Endodermal cell (in vitro differentiated cells): Measurements from ENCODE around the gene CDRT4. TPM values are rescaled to one million over a fixed set of nuclear protein-coding genes. Genes with fewer than 3 reads are reported as not detected.
A peak's percentile ranks its signal among the peaks of the same experiment; 100 is the strongest.

Source experiments
- DNase-seq: peaks from one replicate; pipeline ENCODE4 v3.0.0-alpha.2; 2017
- H3K27ac ChIP-seq: 2 replicates; pipeline ENCODE4 v1.5.1; 2013; ENCODE audit warnings: mild to moderate bottlenecking, low read depth, low read length, moderate library complexity
- H3K27me3 ChIP-seq: 2 replicates; pipeline ENCODE4 v1.6.1; 2013; ENCODE audit warnings: mild to moderate bottlenecking, low read length, moderate library complexity; ENCODE audit not compliant: insufficient read depth, control insufficient read depth, poor library complexity, severe bottlenecking
- H3K36me3 ChIP-seq: 2 replicates; pipeline ENCODE4 v1.7.0; 2013; ENCODE audit warnings: mild to moderate bottlenecking, low read length, moderate library complexity; ENCODE audit not compliant: control insufficient read depth, insufficient read depth
- H3K4me1 ChIP-seq: one replicate; pipeline ENCODE4 v1.7.0; 2013; ENCODE audit warnings: low read length; ENCODE audit not compliant: control insufficient read depth, insufficient read depth
- H3K4me3 ChIP-seq: 2 replicates; pipeline ENCODE4 v1.5.1; 2013; ENCODE audit warnings: mild to moderate bottlenecking, low read length, moderate library complexity
- H3K9ac ChIP-seq: 2 replicates; pipeline ENCODE4 v1.6.1; 2013; ENCODE audit warnings: mild to moderate bottlenecking, low read length, moderate library complexity; ENCODE audit not compliant: poor library complexity, severe bottlenecking; ENCODE audit errors: extremely low read depth
- H3K9me3 ChIP-seq: 2 replicates; pipeline ENCODE4 v1.6.1; 2013; ENCODE audit warnings: mild to moderate bottlenecking, low read length, moderate library complexity; ENCODE audit not compliant: control insufficient read depth
- H3K27ac Mint-ChIP-seq: 2 replicates; pipeline ENCODE4 v1.8.0; 2020; ENCODE audit warnings: mixed read lengths
- H3K27me3 Mint-ChIP-seq: 2 replicates; pipeline ENCODE4 v1.8.0; 2021; ENCODE audit warnings: mild to moderate bottlenecking, mixed read lengths; ENCODE audit not compliant: insufficient read depth
- H3K36me3 Mint-ChIP-seq: 2 replicates; pipeline ENCODE4 v1.8.0; 2020; ENCODE audit warnings: low read depth, mixed read lengths
- H3K4me1 Mint-ChIP-seq: 2 replicates; pipeline ENCODE4 v1.8.0; 2020; ENCODE audit warnings: mixed read lengths
- H3K4me3 Mint-ChIP-seq: 2 replicates; pipeline ENCODE4 v1.8.0; 2020; ENCODE audit warnings: mild to moderate bottlenecking, moderate library complexity, mixed read lengths
- H3K9me3 Mint-ChIP-seq: 2 replicates; pipeline ENCODE4 v1.8.0; 2020; ENCODE audit warnings: mild to moderate bottlenecking, mixed read lengths
- CTCF ChIP-seq: fragments of 200-600 bp; sonication (generic); conservative IDR thresholded peaks from 2 replicates; pipeline ENCODE4 v1.5.0; 2021; ENCODE audit warnings: antibody characterized with exemption, mild to moderate bottlenecking
- WGBS, 2 experiments: methylation state at CpG; one replicate each; pipeline versions ENCODE4 v1.1.5 to v1.1.7; 2013; ENCODE audit warnings: missing lambda C conversion rate in 2 of 2, mixed read lengths in 1 of 2; ENCODE audit not compliant: insufficient coverage in 1 of 2, insufficient read length in 1 of 2; 5-methylcytosine and 5-hydroxymethylcytosine counted together
- total RNA-seq, 2 donors: library from RNA; stranded (reverse); fragmentation: NEBNext Ultra II Directional in 1 of 2; extraction: Animal tissue kit (Norgen Biotek cat#: 25700) in 1 of 2; gene quantifications; 2 replicates in 1 of 2; 3 replicates in 1 of 2; pipeline ENCODE4 v1.2.1, GENCODE V29; 2021

CDRT4 gene
- total RNA-seq, 2 donors from 2014 or later: 16.4 to 39.7 TPM

- Histone ChIP-seq H3K27ac (no peak overlapping the region), H3K9me3 (no peaks in the 10 kb centered on the region), H3K4me3 (no peak overlapping the region), H3K4me1 (no peaks in the 10 kb centered on the region), H3K9ac (no peak overlapping the region), H3K27me3 (no peaks in the 10 kb centered on the region), H3K36me3 (peaks cover 84% of the 10 kb centered on the region)
- DNase-seq: no peak
- Mint-ChIP-seq H3K4me3 (no peak overlapping the region), H3K36me3 (peaks cover 76% of the 10 kb centered on the region), H3K9me3 (no peaks in the 10 kb centered on the region), H3K4me1 (peaks cover 2% of the 10 kb centered on the region), H3K27me3 (no peaks in the 10 kb centered on the region), H3K27ac (no peak overlapping the region)
- TF ChIP-seq CTCF: no peak
- WGBS, 2 experiments: 96 to 100% methylated on average over 2 of the region's 2 CpGs
These were observed 36.3 kb upstream of the CDRT4 start for GRCh38 chr17:15503731-15504130.

- TF ChIP-seq CTCF: peak; percentile 92
- Histone ChIP-seq H3K4me1 (no peaks in the 10 kb centered on the region), H3K36me3 (peaks cover 84% of the 10 kb centered on the region), H3K27ac (no peak overlapping the region), H3K4me3 (no peak overlapping the region), H3K9me3 (no peaks in the 10 kb centered on the region), H3K9ac (no peak overlapping the region), H3K27me3 (no peaks in the 10 kb centered on the region)
- WGBS, 2 experiments: 63 to 64% methylated on average over 28 to 32 of the region's 32 CpGs
- Mint-ChIP-seq H3K4me1 (peaks cover 2% of the 10 kb centered on the region), H3K4me3 (no peak overlapping the region), H3K9me3 (no peaks in the 10 kb centered on the region), H3K27me3 (no peaks in the 10 kb centered on the region), H3K27ac (peak overlapping the region; percentile 60), H3K36me3 (peaks cover 73% of the 10 kb centered on the region)
- peak; percentile 98 for DNase-seq
These were observed 35.1 kb upstream of the CDRT4 start for GRCh38 chr17:15502369-15503112.

DNA sequence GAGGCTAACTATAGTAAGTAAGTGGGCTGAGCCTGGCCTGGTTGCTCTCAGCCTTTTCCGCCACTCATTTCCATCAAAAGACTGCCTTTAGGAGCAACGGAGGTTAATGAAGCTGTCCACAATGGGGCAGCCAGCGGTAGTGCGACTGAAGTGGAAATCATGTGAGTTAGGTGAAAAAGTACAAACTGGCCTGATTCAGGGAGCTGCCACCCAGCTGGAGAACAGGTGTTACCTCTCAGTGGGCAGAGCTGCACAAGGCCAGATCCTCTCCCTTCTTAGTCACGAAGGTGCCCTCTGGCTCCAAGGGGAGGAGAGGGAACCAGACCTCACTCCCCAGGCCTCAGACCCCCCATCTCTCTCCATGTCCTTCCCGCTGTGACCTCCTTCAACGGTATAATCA lies 34.4 kb upstream of the CDRT4 start:
- Mint-ChIP-seq H3K4me3 (no peak overlapping the region), H3K36me3 (peaks cover 73% of the 10 kb centered on the region), H3K27me3 (no peaks in the 10 kb centered on the region), H3K27ac (no peak overlapping the region), H3K4me1 (peaks cover 2% of the 10 kb centered on the region), H3K9me3 (no peaks in the 10 kb centered on the region)
- H3K4me3 ChIP-seq: no peak overlapping the region
- peaks cover 1% of the 10 kb centered on the region for H3K9me3 ChIP-seq
- TF ChIP-seq CTCF: no peak
- DNase-seq: no peak
- H3K36me3 ChIP-seq: peaks cover 85% of the 10 kb centered on the region
- no peaks in the 10 kb centered on the region for H3K27me3 ChIP-seq
- WGBS, 2 experiments: 92 to 96% methylated on average over 4 to 7 of the region's 7 CpGs
- H3K4me1 ChIP-seq: no peaks in the 10 kb centered on the region
- H3K27ac ChIP-seq: no peak overlapping the region
- H3K9ac ChIP-seq: no peak overlapping the region
